Parathyroid adenoma (tissue), 2 donors: ENCODE results near the gene ECM1.

Experiments used
- H2AFZ ChIP-seq: fragments of 300-600 bp; sonication (generic); one replicate; pipeline ENCODE4 v1.7.0; 2017; ENCODE audit warnings: antibody characterized with exemption, mild to moderate bottlenecking
- H3K27ac ChIP-seq: fragments of 300-600 bp; sonication (generic); one replicate; pipeline ENCODE4 v1.7.0; 2017
- H3K27me3 ChIP-seq: fragments of 300-600 bp; sonication (generic); one replicate; pipeline ENCODE4 v1.7.0; 2017; ENCODE audit warnings: low read length; ENCODE audit not compliant: control insufficient read depth, insufficient read depth
- H3K36me3 ChIP-seq: fragments of 300-600 bp; sonication (generic); one replicate; pipeline ENCODE4 v1.7.0; 2017; ENCODE audit warnings: low read length; ENCODE audit not compliant: control insufficient read depth, insufficient read depth
- H3K4me1 ChIP-seq: fragments of 300-600 bp; sonication (generic); one replicate; pipeline ENCODE4 v1.7.0; 2017; ENCODE audit warnings: control low read depth
- H3K4me2 ChIP-seq: fragments of 300-600 bp; sonication (generic); one replicate; pipeline ENCODE4 v1.7.0; 2017; ENCODE audit warnings: low read length
- H3K4me3 ChIP-seq: fragments of 300-600 bp; sonication (generic); one replicate; pipeline ENCODE4 v1.7.0; 2017; ENCODE audit warnings: low read depth, low read length
- H3K79me2 ChIP-seq: fragments of 300-600 bp; sonication (generic); one replicate; pipeline ENCODE4 v1.7.0; 2017; ENCODE audit warnings: control low read depth
- H3K9ac ChIP-seq: fragments of 300-600 bp; sonication (generic); one replicate; pipeline ENCODE4 v1.7.0; 2017; ENCODE audit warnings: mild to moderate bottlenecking
- H3K9me3 ChIP-seq: fragments of 300-600 bp; sonication (generic); one replicate; pipeline ENCODE4 v1.7.0; 2017; ENCODE audit warnings: low read length; ENCODE audit not compliant: control insufficient read depth
- TF ChIP-seq, protein P1 (sequence below): fragments of 300-600 bp; sonication (generic); IDR thresholded peaks from one replicate; pipeline ENCODE4 v1.7.0; 2017; ENCODE audit warnings: antibody characterized with exemption, mild to moderate bottlenecking
- donor health status: primary hyperparathyroidism.

The ECM1 gene

DNA sequence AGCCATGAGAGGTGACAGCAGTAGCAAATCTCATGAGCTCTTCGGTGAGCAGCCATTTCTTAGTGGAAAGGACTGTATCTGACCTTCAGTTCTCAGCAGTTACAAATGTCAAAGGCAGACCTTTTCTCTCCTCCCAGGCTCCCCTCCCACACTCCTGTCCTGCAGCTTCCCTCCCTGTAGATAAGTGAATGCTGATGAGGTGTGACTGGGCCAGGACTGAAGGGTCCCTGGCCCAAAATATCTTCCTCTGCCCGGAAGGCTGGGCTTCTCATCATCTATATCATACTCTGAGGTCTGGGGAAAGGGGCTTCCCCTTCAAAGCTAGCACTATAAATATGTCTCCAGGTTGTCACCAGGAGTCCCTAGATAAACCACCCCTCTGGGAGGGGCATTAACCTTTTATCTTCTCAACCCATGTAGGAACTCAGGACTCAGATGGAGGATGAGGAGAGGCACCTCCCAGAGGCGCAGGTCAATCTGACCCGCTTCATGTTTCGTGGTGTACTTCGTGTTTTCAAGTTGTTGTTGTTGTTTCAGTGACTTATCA, 37.6 kb downstream of the ECM1 start:
- H3K9ac ChIP-seq = no peak overlapping the region
- H3K27me3 ChIP-seq = no peaks in the 10 kb centered on the region
- H3K79me2 ChIP-seq = no peaks in the 10 kb centered on the region
- no peaks in the 10 kb centered on the region for H3K4me1 ChIP-seq
- H3K4me2 ChIP-seq = no peak overlapping the region
- H3K27ac ChIP-seq = no peak overlapping the region
- no peak overlapping the region for H3K4me3 ChIP-seq
- no peak overlapping the region for H2AFZ ChIP-seq
- TF ChIP-seq, protein P1, sequence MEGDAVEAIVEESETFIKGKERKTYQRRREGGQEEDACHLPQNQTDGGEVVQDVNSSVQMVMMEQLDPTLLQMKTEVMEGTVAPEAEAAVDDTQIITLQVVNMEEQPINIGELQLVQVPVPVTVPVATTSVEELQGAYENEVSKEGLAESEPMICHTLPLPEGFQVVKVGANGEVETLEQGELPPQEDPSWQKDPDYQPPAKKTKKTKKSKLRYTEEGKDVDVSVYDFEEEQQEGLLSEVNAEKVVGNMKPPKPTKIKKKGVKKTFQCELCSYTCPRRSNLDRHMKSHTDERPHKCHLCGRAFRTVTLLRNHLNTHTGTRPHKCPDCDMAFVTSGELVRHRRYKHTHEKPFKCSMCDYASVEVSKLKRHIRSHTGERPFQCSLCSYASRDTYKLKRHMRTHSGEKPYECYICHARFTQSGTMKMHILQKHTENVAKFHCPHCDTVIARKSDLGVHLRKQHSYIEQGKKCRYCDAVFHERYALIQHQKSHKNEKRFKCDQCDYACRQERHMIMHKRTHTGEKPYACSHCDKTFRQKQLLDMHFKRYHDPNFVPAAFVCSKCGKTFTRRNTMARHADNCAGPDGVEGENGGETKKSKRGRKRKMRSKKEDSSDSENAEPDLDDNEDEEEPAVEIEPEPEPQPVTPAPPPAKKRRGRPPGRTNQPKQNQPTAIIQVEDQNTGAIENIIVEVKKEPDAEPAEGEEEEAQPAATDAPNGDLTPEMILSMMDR = no peak
- H3K36me3 ChIP-seq = no peaks in the 10 kb centered on the region
- no peaks in the 10 kb centered on the region for H3K9me3 ChIP-seq

DNA sequence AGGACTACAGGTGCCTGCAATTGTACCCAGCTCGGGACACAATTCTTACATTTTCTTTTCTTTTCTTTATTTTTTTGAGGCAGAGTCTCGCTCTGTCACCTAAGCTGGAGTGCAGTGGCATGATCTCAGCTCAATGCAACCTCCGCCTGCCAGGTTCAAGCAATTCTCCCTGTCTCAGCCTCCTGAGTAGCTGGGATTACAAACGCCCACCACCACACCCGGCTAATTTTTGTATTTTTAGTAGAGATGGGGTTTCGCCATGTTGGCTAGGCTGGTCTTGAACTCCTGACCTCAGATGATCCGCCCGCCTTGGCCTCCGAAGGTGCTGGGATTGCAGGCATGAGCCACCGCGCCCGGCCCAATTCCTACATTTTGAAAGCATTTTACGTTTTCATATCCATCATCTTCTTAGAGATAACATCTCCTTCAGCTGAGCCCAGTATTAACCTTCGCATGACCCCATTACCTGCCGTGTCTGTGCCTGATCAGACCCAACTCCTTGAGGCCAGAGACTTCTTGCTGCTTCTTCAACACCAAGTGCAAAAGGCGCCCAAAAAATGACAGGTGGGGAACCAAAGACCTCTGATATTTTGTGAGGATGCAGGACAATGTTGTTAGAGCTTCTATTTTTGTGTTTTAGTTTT, 38.5 kb downstream of the ECM1 start:
- H3K9me3 ChIP-seq = no peaks in the 10 kb centered on the region
- H3K27ac ChIP-seq = no peak overlapping the region
- no peak overlapping the region for H3K4me2 ChIP-seq
- no peaks in the 10 kb centered on the region for H3K4me1 ChIP-seq
- no peak overlapping the region for H3K9ac ChIP-seq
- no peaks in the 10 kb centered on the region for H3K27me3 ChIP-seq
- TF ChIP-seq, protein P1 = no peak
- H3K36me3 ChIP-seq = no peaks in the 10 kb centered on the region
- H3K79me2 ChIP-seq = no peaks in the 10 kb centered on the region
- no peak overlapping the region for H2AFZ ChIP-seq
- no peak overlapping the region for H3K4me3 ChIP-seq

DNA sequence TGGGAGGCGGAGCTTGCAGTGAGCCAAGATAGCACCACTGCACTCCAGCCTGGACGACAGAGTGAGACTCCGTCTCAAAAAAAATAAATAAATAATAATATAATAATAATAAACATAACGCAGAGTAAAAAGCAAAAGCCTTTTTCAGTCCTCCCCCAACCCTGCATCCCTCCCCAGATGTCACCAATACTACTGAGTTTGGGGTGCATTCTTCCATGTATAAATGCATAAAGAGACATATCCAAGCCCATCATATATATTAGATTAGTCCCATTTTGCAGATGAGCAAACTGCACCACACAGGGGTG, 40.4 kb downstream of the ECM1 start:
- no peaks in the 10 kb centered on the region for H3K9me3 ChIP-seq
- H3K4me2 ChIP-seq = peak overlapping the region; percentile 76
- no peaks in the 10 kb centered on the region for H3K36me3 ChIP-seq
- peak overlapping the region; percentile 87 for H2AFZ ChIP-seq
- TF ChIP-seq, protein P1 = no peak
- H3K4me3 ChIP-seq = peak overlapping the region; percentile 52
- no peaks in the 10 kb centered on the region for H3K79me2 ChIP-seq
- H3K27ac ChIP-seq = no peak overlapping the region
- H3K9ac ChIP-seq = no peak overlapping the region
- H3K4me1 ChIP-seq = no peaks in the 10 kb centered on the region
- no peaks in the 10 kb centered on the region for H3K27me3 ChIP-seq

DNA sequence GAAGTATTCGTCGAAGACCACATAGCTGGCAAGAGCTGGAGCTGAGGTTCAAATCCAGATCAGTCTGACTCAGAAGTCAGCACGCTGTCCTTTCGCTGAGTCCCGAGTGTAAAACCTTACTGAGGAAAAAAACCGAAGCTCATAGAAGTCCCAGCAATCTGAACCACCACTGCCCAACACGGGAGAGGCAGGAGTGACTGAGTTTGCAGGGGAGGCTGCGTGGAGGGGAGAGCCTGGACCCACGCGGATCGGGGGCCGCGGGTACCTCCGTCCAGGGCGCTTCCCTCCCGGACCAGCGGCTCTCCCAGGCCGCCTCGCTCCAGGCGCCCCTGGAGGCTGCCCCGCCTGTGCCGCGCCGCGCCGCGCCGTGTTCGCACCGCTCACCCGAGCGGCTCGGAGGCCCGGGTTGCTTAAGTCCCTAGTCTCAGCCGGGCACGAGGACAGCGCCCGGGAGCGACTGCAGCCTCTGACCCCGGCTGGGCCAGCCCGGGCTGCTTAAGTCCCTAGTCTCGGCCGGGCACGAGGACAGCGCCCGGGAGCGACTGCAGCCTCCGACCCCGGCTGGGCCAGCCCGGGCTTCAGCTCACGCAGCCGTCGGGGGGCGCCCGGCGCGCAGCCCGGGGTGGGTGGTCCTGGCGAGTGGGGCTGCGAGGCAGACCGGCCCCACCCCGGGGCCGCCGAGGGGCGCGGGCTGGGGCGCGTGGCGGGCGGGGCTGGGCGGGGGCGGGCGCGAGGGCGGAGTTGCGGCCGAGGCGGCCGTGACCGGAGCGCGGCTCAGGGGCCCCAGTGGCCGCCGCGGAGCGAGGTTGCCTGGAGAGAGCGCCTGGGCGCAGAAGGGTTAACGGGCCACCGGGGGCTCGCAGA, 41.0 kb downstream of the ECM1 start, which contains the start of gene ADAMTSL4:
Gene ADAMTSL4, plus strand, starts transcription at position 777 of the 864 bp plus-strand sequence. CDS start 2,881 bp downstream, outside the sequence.
- TF ChIP-seq, protein P1 = no peak
- no peak within 1 kb of the TSS for H3K9ac ChIP-seq
- no peak within 1 kb of the TSS for H3K27ac ChIP-seq
- H2AFZ ChIP-seq = peak within 1 kb of the TSS; percentile 87
- no peaks in the 10 kb centered on the region for H3K79me2 ChIP-seq
- peak within 1 kb of the TSS; percentile 52 for H3K4me3 ChIP-seq
- no peaks in the 10 kb centered on the region for H3K27me3 ChIP-seq
- no peaks in the 10 kb centered on the region for H3K4me1 ChIP-seq
- H3K4me2 ChIP-seq = peak within 1 kb of the TSS; percentile 76
- no peaks in the 10 kb centered on the region for H3K36me3 ChIP-seq
- H3K9me3 ChIP-seq = no peaks in the 10 kb centered on the region
